Suprapubic skin (tissue), 4 donors: ENCODE results near the gene UNCX. TPM values are rescaled to one million over a fixed set of nuclear protein-coding genes. Genes with fewer than 3 reads are reported as not detected.
A peak's percentile ranks its signal among the peaks of the same experiment; 100 is the strongest.
"Not testable (repeated sequence)": the region's sequence is repeated elsewhere in the genome, so short reads cannot be mapped to it uniquely, and the experiment has no call there.

Source experiments
- DNase-seq, 2 donors: peaks; one replicate each; pipeline ENCODE4 v3.0.0-alpha.2; 2019; ENCODE audit warnings: low spot score in 2 of 2
- H3K27ac ChIP-seq: fragments of 200-600 bp; sonication (generic); one replicate; pipeline ENCODE4 v1.5.1; 2019
- H3K27me3 ChIP-seq: fragments of 200-600 bp; sonication (generic); one replicate; pipeline ENCODE4 v1.5.1; 2019
- H3K36me3 ChIP-seq: fragments of 200-600 bp; sonication (generic); one replicate; pipeline ENCODE4 v1.5.1; 2019
- H3K4me1 ChIP-seq: fragments of 200-600 bp; sonication (generic); one replicate; pipeline ENCODE4 v1.5.1; 2019
- H3K4me3 ChIP-seq: fragments of 200-600 bp; sonication (generic); one replicate; pipeline ENCODE4 v1.5.1; 2019; ENCODE audit warnings: mild to moderate bottlenecking
- H3K9me3 ChIP-seq: fragments of 200-600 bp; sonication (generic); one replicate; pipeline ENCODE4 v1.5.1; 2019
- EP300 ChIP-seq: sonication (generic); formaldehyde crosslinking; IDR thresholded peaks from one replicate; pipeline ENCODE4 v1.6.1; 2017; ENCODE audit warnings: antibody characterized with exemption
- POLR2A ChIP-seq, 2 donors: fragments of 450-650 bp; IDR thresholded peaks; one replicate each; pipeline ENCODE4 v1.6.1; 2017; ENCODE audit warnings: antibody characterized with exemption in 2 of 2, mild to moderate bottlenecking in 2 of 2, moderate library complexity in 2 of 2
- POLR2AphosphoS5 ChIP-seq, 3 donors: sonication (generic); formaldehyde crosslinking; IDR thresholded peaks; one replicate each; pipeline ENCODE4 v1.6.1; 2017; ENCODE audit warnings: antibody characterized with exemption in 3 of 3
- WGBS: methylation state at CpG from one replicate; pipeline ENCODE4 v1.1.5; 2018; 5-methylcytosine and 5-hydroxymethylcytosine counted together
- total RNA-seq, 4 donors: library from RNA; depleted of rRNA; stranded (reverse); fragments of >200 nt; gene quantifications; one replicate each; pipeline ENCODE4 v1.1.0, GENCODE V29; 2016
- TF ChIP-seq, protein P1 (sequence below), 2 donors: fragments of 200-600 bp in 1 of 2; fragments of 450-650 bp in 1 of 2; sonication (generic) in 1 of 2; IDR thresholded peaks; one replicate each; pipeline ENCODE4 v1.5.1; 2016 to 2019; ENCODE audit warnings: antibody characterized with exemption in 2 of 2, mild to moderate bottlenecking in 1 of 2, moderate library complexity in 1 of 2

UNCX gene
- total RNA-seq, 4 donors from 2014 or later: not detected

DNA sequence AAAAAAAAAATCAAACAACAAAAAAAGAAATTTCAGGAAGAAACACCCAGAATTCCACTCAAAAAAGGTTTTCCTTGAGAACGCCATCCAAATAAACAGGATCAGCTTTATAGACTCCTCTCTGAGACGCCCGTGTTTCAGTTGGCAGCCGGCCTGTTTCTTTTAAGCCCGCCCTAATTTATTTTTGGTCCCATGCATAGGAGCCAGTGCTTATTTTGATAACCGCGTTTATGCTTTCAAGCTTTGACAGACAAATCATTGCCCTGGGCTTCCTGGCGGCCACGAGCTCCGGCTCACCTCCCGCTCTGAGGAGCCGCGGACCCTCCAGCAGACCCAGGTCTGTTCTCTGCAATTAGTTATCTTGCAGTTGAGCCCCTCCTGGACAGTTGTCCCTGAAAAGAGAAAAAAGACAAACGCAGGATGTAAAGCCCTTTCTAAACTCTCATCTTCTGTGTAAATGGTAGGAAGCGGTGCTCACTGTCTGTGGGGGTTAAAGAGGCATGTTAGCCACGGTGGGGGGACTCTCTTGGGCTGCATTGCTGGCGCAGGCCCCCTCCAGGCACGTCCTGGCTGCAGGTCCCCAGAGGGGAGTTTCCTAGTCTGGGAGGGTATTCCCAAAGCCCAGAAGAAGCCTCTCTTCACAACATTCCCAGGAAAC lies 22.2 kb upstream of the UNCX start:
- TF ChIP-seq, protein P1, sequence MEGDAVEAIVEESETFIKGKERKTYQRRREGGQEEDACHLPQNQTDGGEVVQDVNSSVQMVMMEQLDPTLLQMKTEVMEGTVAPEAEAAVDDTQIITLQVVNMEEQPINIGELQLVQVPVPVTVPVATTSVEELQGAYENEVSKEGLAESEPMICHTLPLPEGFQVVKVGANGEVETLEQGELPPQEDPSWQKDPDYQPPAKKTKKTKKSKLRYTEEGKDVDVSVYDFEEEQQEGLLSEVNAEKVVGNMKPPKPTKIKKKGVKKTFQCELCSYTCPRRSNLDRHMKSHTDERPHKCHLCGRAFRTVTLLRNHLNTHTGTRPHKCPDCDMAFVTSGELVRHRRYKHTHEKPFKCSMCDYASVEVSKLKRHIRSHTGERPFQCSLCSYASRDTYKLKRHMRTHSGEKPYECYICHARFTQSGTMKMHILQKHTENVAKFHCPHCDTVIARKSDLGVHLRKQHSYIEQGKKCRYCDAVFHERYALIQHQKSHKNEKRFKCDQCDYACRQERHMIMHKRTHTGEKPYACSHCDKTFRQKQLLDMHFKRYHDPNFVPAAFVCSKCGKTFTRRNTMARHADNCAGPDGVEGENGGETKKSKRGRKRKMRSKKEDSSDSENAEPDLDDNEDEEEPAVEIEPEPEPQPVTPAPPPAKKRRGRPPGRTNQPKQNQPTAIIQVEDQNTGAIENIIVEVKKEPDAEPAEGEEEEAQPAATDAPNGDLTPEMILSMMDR (IDR thresholded peaks at IDR 0.05): no peak
- TF ChIP-seq POLR2A (IDR thresholded peaks at IDR 0.05) (no peak), EP300 (no peak), POLR2AphosphoS5 (IDR thresholded peaks at IDR 0.05) (no peak)
- H3K4me3 ChIP-seq: peak overlapping the region; percentile 7
- H3K27ac ChIP-seq: no peak overlapping the region
- H3K27me3 ChIP-seq: peaks cover 73% of the 10 kb centered on the region
- no peaks in the 10 kb centered on the region for H3K9me3 ChIP-seq
- no peak for DNase-seq
- H3K4me1 ChIP-seq: peaks cover 14% of the 10 kb centered on the region
- WGBS: 2% methylated on average over 16 of the region's 18 CpGs
- H3K36me3 ChIP-seq: no peaks in the 10 kb centered on the region

DNA sequence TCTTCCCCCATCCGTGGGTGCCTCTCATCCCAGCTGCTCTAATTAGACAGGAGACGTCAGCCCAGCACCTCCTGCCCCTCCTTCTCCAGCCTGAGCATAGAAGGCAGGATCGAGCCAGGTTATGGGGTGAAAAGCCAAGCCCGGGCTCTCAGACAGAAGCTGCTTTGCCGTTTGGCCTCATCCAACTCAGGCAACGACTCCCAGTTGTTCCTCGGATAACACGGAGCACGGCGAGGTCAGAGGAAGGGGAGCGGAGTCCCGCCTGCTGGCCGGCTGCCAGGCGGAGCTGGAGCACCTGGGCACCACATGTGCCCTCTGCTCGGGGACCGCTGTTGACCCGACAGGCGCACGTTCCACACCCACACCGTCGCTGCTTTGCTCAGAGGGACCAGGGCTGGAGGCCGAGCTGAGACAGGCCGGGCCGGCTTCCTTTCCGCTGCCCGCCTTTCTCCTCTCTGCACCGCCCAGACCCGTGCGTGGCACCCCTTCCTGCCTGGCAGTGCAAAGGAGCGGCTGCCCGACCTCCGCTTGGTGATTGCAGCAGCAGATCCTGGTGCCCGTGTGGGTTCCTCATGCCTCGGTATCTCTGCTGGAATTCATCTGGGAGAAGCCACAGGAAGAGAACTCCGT lies 21.6 kb upstream of the UNCX start:
- DNase-seq: no peak
- peaks cover 80% of the 10 kb centered on the region for H3K27me3 ChIP-seq
- no peaks in the 10 kb centered on the region for H3K36me3 ChIP-seq
- H3K9me3 ChIP-seq: no peaks in the 10 kb centered on the region
- no peak overlapping the region for H3K27ac ChIP-seq
- TF ChIP-seq POLR2A (IDR thresholded peaks at IDR 0.05) (no peak), EP300 (no peak), POLR2AphosphoS5 (IDR thresholded peaks at IDR 0.05) (no peak)
- TF ChIP-seq, protein P1 (IDR thresholded peaks at IDR 0.05): no peak
- no CpG with 5 or more reads among the region's 35 CpGs for WGBS
- H3K4me1 ChIP-seq: peaks cover 14% of the 10 kb centered on the region
- H3K4me3 ChIP-seq: peak overlapping the region; percentile 7

DNA sequence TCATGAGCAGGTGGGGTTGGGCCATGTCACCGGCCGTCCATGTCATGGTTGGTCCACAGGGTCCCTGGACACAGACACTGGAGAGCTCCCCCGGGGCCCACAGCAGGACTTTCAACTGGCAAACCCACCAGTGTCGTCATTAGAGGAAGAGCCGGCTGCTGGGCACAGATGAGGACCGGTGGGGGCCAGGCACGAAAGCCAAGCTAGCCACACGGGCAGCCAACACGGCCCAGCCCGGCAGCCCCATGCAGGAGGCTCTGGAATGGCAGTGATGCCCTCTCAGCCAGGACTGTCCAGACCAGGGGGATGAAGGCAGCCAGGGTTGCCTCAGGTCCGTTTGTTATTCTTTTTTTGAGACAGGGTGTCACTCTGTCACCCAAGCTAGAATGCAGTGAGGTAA lies 21.1 kb upstream of the UNCX start:
- Histone ChIP-seq H3K4me3 (no peak overlapping the region), H3K9me3 (no peaks in the 10 kb centered on the region), H3K27ac (no peak overlapping the region), H3K27me3 (peaks cover 85% of the 10 kb centered on the region), H3K4me1 (peaks cover 14% of the 10 kb centered on the region), H3K36me3 (no peaks in the 10 kb centered on the region)
- 33% methylated on average over 1 of the region's 11 CpGs for WGBS
- DNase-seq: no peak
- TF ChIP-seq, protein P1 (IDR thresholded peaks at IDR 0.05): no peak
- TF ChIP-seq EP300 (no peak), POLR2A (IDR thresholded peaks at IDR 0.05) (no peak), POLR2AphosphoS5 (IDR thresholded peaks at IDR 0.05) (no peak)

DNA sequence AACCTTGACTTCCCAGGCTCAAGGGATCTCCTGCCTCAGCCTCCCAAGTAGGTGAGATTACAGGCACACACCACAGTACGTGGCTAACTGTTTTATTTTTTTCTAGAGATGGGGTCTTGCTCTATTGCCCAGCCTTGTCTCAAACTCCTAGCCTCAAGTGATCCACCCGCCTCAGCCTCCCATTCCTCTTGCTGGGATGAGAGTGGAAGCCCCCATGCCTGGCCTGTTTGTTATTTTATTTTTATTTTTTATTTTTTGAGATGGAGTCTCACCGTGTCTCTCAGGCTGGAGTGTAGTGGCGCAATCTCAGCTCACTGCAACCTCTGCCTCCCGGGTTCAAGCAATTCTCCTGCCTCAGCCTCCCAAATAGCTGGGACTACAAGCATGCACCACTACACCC lies 20.6 kb upstream of the UNCX start:
- H3K36me3 ChIP-seq, DNase-seq, H3K9me3 ChIP-seq, H3K27ac ChIP-seq, H3K4me3 ChIP-seq: not testable (repeated sequence)
- H3K4me1 ChIP-seq: peaks cover 14% of the 10 kb centered on the region
- H3K27me3 ChIP-seq: peaks cover 89% of the 10 kb centered on the region
- WGBS: 90% methylated on average over 5 of the region's 5 CpGs

DNA sequence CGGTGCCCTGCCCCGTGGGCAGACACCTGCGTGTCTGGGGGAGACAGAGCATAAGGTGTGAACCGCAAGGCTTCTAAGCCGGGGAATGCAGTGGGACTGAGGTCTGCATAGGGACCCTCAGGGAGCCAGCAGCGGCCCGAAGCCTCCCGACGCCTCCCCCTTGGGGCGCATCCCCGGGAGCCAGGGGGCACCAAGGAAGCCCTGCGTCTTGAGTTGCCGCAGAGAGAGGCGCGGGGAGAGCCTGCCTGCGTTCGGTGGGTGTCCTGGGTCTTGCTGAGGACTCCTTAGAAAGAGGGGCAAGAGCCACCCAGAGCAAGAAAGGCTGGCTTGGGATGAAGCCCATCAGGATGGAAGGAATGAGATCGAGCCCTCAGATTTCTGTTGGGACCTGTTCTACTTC lies 18.2 kb upstream of the UNCX start:
- 59% methylated on average over 16 of the region's 18 CpGs for WGBS
- TF ChIP-seq POLR2A (IDR thresholded peaks at IDR 0.05) (no peak), EP300 (no peak), POLR2AphosphoS5 (IDR thresholded peaks at IDR 0.05) (no peak)
- TF ChIP-seq, protein P1 (IDR thresholded peaks at IDR 0.05): no peak
- Histone ChIP-seq H3K36me3 (no peaks in the 10 kb centered on the region), H3K4me1 (peaks cover 14% of the 10 kb centered on the region), H3K27me3 (peaks cover 94% of the 10 kb centered on the region), H3K4me3 (no peak overlapping the region), H3K27ac (no peak overlapping the region), H3K9me3 (no peaks in the 10 kb centered on the region)
- no peak for DNase-seq
